Measurements from ENCODE around the gene VWA3B.
"Not testable (repeated sequence)": the region's sequence is repeated elsewhere in the genome, so short reads cannot be mapped to it uniquely, and the experiment has no call there.

VWA3B gene

GRCh38 chr2:98043101-98043500, 43.9 kb upstream of the VWA3B start:
- no peak overlapping the region for H3K4me3 ChIP-seq (ENCODE audit: low read depth, low read length)
- ChIA-PET POLR2A (no interaction called here), CTCF (no interaction called here)
- TF ChIP-seq CTCF (IDR thresholded peaks at IDR 0.05; ENCODE audit: insufficient read depth, low read length, missing control alignments): no peak
- no peak for DNase-seq (ENCODE audit: low read depth, low spot score)

DNA sequence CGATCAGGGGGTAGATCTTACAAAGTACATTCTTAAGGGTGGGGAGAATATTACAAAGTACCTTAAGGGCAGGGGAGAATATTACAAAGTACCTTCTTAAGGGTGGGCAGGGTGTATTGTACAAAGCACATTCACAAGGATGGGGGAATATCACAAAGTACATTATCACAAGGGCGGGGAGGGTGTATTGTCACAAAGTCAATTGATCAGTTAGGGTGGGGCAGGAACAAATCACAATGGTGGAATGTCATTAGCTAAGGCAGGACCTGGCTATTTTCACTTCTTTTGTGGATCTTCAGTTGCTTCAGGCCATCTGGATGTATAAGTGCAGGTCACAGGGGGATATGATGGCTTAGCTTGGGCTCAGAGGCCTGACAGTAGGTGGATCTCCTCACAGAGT, 42.2 kb upstream of the VWA3B start:
- DNase-seq (ENCODE audit: low read depth, low spot score); H3K4me3 ChIP-seq (ENCODE audit: low read depth, low read length); POLR2A ChIA-PET; CTCF ChIA-PET: not testable (repeated sequence)

DNA sequence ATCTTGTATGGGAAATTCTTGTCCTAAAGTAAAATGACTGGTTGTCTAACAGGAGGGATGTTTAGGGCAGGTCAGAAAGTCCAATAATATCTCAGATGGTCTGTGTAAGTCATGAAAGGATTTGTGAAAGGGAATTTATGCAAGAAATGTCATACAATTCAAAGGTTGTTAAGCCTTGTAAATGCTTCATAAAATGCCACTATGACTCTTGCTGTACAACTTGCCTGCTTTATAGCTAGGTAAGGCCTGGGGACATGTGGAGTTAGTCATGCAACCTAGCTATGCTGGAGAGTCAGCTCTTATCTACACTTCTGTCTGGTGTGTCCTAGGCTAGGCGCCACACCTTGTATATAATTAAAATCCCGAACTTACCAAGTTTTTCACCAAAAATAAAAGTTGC, 36.9 kb upstream of the VWA3B start:
- DNase-seq (ENCODE audit: low read depth, low spot score): no peak
- ChIA-PET POLR2A (no interaction called here), CTCF (no interaction called here)
- no peak for TF ChIP-seq CTCF (IDR thresholded peaks at IDR 0.05; ENCODE audit: insufficient read depth, low read length, missing control alignments)
- H3K4me3 ChIP-seq (ENCODE audit: low read depth, low read length): no peak overlapping the region

GRCh38 chr2:98058191-98058975, 28.6 kb upstream of the VWA3B start:
- ChIA-PET POLR2A (interaction anchor here (0.6 kb wide), 1 partner anchor 18 kb away, joined by 3 read pairs; no protein-coding TSS in a partner anchor), CTCF (no interaction called here)
- no peak overlapping the region for H3K4me3 ChIP-seq (ENCODE audit: low read depth, low read length)
- no peak for TF ChIP-seq CTCF (IDR thresholded peaks at IDR 0.05; ENCODE audit: insufficient read depth, low read length, missing control alignments)
- no peak for DNase-seq (ENCODE audit: low read depth, low spot score)

GRCh38 chr2:98060277-98060676, 26.7 kb upstream of the VWA3B start:
- no peak for DNase-seq (ENCODE audit: low read depth, low spot score)
- CTCF ChIA-PET: no interaction called here
- no peak overlapping the region for H3K4me3 ChIP-seq (ENCODE audit: low read depth, low read length)
- POLR2A ChIA-PET: no interaction called here
- TF ChIP-seq CTCF (IDR thresholded peaks at IDR 0.05; ENCODE audit: insufficient read depth, low read length, missing control alignments): no peak

GRCh38 chr2:98063291-98063854, 23.6 kb upstream of the VWA3B start:
- POLR2A ChIA-PET: no interaction called here
- CTCF ChIA-PET: no interaction called here
- DNase-seq (ENCODE audit: low read depth, low spot score): no peak
- H3K4me3 ChIP-seq (ENCODE audit: low read depth, low read length): no peak overlapping the region
- no peak for TF ChIP-seq CTCF (IDR thresholded peaks at IDR 0.05; ENCODE audit: insufficient read depth, low read length, missing control alignments)

DNA sequence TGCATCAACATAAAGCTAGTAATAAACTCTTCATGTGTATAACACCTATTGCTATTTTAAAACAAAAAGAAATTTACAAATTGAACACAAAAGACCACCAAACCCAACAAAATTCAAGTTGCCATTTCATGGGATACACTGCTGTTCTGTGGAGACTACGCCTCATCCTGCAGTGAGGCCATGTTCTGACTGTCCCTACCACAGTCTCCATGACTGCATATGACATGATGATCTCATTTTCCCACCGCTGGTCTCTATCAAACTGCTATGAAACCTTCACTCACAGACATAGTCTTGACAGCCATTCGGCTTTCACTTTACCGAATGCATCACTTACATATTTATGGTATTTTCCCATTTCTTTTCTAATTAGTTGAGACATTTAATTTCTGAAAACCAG, 21.2 kb upstream of the VWA3B start:
- no peak overlapping the region for H3K4me3 ChIP-seq (ENCODE audit: low read depth, low read length)
- ChIA-PET CTCF (interaction anchor here (1.0 kb wide), 1 partner anchor 319 kb away, joined by 3 read pairs; no protein-coding TSS in a partner anchor), POLR2A (no interaction called here)
- TF ChIP-seq CTCF (IDR thresholded peaks at IDR 0.05; ENCODE audit: insufficient read depth, low read length, missing control alignments): no peak
- no peak for DNase-seq (ENCODE audit: low read depth, low spot score)
